NOMO-1 (cell line): ENCODE results near the gene GATD1.

ENCODE experiments used
- DNase-seq, 2 experiments: peaks; one replicate each; lab custom pipeline; 2025; ENCODE audit not compliant: unreplicated experiment in 2 of 2; lab: John Stamatoyannopoulos, UW

GATD1 gene

DNA sequence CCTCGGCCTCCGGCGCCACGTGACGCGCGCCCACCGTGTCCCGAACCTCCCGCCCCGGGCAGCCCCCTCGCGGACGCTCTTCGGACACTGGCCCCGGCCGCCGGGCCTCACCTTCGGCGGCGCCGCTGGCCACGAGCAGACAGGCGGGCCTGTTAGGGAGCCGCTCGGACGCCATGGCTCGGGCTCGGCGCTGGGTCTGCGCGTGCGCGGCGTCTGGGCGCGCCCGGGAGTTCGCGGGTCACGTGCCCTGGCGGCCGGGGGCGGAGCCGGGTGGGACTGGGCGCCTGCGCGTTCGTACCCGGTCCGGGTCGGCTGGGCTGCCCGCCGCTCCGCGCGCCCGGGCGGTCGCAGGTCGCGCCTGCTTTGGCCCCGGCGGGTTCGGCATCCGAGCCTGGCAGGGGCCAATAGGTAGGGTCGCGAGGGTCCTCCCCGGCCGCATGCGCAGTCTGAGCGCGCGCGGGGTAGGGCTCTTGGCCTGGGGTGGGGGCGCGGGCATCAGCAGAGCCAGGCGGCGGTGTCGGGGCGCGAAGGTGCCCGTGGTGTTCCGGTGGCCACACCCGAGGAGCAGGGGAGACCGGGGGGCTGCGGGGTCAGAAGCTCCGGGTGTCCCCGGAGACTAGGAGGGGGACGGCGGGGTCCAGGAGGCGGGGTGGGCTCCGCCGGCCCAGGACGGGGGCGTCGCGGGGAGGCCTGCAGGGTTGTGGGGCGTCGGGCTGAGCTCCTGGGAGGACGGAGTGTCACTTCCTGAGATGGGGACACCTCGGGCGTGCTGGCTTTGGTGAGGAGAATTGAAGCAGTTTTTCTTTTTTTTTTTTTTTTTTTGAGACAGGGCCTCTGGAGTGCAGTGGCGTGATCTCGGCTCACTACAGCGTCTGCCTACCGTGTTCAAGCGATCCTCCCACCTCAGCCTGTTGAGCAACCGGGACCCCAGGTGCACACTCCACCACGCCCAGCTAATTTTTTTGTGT, at the start of gene GATD1:
Gene GATD1 (minus strand): TSS at position 200 of the 968 bp plus-strand sequence. CDS start 25 bp downstream, at position 175.
- DNase-seq, result peak; percentile 78 to 89

DNA sequence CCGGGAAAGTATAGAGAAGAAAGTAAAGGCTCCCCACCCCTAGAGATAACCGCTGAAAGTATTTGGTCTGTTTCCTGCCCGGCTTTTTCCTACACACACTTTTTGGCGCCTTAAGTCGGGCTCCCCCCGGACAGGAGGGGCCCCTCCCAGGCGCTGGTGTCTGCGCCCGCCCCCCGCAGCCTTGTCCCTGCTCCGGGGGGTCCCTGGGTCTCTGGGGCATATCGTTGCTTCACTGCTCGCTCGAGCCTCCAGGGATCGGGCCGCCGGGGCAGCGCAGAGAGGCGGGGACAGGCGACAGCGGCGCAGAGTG, 49.5 kb upstream of the GATD1 start:
- DNase-seq, result no peak

- DNase-seq, result no peak
Measured at GRCh38 chr11:826227-826621, 48.9 kb upstream of the GATD1 start.

DNA sequence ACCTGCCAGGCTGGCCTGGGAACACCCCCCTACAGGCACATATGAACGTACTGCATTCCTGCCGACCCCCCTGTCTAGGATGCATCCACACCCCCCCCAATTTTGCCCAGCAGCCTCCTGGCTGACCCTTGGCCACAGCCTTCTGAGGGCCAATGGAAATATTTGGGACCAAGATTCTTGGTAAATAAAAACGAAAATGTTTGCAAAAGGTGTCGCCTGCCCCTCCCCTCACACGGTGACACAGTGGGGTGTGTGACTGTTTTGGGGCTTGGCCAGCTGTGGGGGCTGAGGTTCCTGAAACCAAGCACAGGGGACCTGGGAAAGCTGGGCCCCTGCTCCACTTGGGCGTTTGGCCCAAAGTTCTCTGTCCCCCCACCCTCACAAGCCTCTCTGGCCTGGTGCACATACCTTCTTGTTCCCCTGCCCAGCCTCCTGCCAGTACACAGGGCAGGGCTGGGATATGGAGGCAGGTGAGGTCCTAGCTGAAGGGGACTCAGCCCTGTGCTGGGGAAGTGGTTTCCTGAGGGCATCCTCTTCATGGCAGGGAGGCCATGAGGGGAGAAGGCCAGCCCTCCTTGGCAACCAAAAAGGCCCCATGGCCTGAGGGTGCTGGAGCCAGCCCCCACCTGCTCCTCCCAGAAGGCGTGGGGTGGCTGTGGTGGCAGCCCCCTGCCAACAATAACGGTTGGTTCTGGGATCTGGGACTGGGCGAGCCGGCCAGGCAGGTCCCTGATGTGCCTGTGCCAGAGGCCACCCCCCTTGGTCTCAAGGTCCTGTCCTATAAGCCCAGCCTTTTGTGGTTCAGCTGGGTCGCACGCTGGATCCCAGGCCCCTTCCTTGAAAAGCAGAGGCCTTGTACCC, 48.3 kb upstream of the GATD1 start:
- DNase-seq, result no peak

DNA sequence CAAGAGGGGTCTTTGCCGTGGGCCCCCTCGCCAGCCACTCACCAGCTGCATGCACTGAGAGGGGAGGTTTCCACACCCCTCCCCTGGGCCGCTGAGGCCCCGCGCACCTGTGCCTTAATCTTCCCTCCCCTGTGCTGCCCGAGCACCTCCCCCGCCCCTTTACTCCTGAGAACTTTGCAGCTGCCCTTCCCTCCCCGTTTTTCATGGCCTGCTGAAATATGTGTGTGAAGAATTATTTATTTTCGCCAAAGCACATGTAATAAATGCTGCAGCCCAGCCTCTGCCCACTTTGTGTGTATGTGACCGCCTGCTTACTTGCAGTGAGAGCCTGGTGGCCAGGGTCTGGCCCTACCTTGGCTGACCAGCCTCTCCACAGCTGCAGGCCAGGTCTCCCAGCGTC, 47.7 kb upstream of the GATD1 start:
- no peak for DNase-seq

DNA sequence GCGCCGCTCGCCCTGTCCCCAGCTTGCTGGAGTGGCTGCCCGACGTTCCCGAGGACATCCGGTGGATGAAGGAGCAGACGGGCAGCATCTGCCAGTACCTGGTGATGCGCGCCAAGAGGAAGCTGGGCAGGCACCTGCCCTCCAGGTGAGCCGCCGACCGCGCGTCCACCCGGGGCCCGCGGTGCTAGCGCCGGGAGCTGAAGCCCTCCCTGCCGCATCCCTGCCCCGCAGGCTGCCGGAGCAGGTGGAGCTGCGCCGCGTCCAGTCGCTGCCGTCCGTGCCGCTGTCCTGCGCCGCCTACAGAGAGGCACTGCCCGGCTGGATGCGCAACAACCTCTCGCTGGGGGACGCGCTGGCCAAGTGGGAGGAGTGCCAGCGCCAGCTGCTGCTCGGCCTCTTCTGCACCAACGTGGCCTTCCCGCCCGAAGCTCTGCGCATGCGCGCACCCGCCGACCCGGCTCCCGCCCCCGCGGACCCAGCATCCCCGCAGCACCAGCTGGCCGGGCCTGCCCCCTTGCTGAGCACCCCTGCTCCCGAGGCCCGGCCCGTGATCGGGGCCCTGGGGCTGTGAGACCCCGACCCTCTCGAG, 47.1 kb upstream of the GATD1 start:
- no peak for DNase-seq

- DNase-seq, result no peak
Measured at GRCh38 chr11:823441-824291, 46.4 kb upstream of the GATD1 start.

DNA sequence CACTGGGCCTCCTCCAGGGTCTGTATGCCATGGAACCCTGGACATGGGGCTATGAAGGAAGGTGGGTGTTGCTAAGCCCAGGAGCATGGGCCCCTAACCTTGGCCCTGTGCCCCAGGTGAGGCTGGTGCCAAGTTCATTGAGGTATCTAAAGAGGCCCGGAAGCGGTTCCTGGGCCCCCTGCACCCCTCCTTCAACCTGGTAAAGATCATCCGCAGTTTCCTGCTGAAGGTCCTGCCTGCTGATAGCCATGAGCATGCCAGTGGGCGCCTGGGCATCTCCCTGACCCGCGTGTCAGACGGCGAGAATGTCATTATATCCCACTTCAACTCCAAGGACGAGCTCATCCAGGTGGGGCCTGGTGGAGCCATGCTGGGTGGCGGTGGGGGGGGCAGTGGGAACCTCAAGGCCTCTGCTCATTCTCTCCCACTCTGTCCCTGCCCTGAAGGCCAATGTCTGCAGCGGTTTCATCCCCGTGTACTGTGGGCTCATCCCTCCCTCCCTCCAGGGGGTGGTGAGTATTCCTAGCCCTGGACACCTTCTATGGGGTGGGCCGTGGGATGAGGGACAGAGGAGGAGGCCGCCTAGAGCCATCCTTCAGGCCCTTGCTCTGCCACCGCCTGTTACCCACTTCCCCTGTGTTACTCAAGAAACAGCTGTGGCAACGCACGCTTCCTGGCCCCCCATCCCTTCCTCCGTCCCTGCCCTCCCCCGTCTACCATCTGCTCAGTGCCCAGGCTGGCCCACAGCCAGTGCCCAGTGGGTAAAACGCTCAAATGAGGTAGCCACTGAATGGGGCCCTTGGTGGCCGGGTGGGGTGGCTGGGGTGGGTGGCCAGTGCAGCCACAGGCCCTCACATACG, 44.5 kb upstream of the GATD1 start:
- peak; percentile 32 to 46 for DNase-seq

DNA sequence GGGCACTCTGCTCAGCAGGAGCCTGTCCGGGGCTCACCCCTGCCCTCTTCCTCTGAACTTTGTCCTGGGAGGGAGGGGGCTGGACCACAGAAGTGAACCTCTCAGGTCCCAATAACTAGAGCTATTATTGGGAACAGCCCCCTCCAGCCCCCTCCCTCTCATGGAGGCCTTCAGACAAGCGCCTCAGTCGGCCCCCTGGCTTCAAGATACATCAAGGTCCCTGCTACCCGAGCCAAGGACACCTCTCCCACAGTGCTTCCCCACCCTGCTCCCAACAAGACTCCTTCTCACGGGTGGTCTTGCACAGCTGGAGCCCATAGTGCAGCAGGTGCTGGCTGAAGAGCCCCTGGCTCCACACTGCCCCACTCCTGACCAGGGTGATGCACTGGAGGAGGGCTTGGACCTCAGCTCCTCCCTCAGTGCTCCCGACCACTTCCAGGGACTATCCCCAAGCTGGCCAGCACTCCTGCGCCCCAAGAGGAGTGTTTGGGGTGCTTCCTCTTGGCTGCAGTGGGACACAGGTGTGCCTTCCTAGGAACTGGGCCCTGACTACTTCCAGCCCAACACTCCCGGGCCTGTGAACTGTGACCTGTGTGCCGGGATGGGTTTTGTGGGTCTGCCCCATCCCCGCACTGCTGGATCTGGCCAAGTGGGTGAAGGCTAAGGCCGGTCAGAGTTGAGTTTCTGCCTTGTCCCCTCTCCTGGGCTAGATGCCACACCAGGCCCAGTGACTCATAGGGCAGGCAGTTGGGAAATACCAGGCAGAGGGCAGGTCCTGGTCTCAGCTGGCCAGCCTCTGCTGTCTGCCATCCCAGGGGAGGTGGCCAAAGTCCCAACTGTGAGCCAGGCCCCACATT, 43.6 kb upstream of the GATD1 start:
- peak; percentile 19 to 23 for DNase-seq

- DNase-seq, result peak; percentile 93 to 94
Measured at GRCh38 chr11:819943-820649, 42.8 kb upstream of the GATD1 start.

GRCh38 chr11:819129-819931, 42.0 kb upstream of the GATD1 start:
- DNase-seq, result peak; percentile 85 to 89

DNA sequence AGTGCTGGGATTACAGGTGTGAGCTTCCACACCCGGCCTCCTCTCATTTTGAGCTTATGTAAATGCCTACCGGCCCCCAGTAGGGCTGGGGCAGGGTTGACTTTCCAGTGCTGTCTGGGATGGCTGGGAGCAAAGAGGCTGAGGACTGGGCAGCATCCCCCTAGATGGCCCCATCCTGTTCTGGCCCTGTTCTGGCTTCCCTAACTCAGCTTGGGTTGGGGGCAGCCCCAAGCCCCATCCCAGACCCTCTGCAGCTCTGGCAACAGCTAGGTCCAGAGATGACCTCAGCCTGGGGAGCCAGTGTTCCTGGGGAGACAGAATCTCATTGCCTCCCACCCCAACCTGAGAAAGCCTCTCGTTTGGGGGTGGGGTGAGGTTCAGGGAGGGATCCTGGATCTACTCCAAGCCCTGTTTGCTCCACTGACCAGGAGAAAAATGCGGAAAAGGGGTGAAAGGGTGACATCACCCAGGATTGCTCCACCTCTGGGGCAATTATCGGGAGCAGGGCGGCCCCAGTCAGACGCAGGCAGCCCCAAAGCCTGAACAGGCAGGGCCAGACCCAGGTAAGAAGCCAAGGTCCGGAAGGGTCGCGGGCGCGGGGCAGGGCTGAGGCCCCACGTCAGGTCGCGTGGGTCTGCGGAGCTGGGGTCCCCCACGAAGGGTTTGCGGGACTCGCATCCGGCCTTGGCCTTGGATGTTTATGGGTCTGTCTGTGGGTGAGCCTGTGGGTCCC, 41.3 kb upstream of the GATD1 start, which contains the start of gene PNPLA2:
Gene PNPLA2 (plus strand): TSS at position 519 of the 733 bp plus-strand sequence. CDS start 805 bp downstream, outside the sequence.
- DNase-seq, result no peak

DNA sequence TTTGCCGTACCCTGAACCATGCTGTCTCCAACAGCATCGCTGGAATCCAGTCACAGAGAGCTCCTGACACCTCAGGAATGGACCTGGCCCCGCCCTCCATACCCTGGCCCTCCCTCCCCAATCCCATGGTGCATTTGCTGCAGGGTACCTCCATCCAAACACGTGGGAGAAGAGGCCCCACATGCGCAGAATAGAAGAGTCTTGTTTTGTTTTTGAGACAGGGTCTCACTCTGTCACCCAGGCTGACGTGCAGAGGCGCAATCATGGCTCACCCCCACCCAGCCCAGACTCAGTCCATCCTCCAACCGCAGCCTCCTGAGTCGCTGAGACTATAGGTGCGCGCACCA, 39.1 kb upstream of the GATD1 start:
- no peak for DNase-seq

DNA sequence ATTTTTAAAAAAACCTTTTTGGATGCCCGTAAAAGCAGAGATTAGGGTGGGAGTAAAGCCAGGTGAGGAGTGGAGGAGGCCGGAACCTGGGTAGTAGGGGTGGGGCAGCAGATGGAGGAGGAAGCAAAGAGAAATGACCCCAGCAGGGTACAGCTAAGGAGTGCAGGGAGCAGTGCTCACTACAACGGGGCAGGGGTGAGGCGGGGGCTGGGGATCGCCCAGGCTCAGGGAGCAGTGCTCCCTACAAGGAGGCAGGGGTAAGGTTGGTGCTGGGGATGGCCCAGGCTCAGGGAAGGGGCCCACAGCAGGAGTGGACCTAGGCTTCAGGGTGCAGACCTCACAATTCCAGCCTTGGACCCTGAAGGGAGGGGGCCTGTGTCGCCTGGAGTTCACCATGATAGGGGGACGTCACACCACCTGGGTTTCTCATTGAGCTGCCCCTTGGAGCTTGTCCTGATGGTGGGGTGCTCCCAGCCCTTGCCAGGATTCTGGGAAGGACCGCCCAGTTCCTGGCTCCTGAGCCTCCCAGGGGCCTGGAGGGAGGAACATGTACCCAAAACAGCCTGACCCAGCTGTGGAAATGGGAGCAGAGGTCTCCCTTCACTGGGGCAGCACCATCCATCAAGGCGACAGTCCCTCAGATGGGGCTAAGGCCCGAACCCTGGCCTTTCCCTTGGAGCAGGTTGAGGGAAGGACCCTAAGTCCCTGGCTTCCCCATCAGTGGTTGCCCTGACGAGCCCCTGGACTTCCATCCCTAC, 38.6 kb upstream of the GATD1 start:
- no peak for DNase-seq

DNA sequence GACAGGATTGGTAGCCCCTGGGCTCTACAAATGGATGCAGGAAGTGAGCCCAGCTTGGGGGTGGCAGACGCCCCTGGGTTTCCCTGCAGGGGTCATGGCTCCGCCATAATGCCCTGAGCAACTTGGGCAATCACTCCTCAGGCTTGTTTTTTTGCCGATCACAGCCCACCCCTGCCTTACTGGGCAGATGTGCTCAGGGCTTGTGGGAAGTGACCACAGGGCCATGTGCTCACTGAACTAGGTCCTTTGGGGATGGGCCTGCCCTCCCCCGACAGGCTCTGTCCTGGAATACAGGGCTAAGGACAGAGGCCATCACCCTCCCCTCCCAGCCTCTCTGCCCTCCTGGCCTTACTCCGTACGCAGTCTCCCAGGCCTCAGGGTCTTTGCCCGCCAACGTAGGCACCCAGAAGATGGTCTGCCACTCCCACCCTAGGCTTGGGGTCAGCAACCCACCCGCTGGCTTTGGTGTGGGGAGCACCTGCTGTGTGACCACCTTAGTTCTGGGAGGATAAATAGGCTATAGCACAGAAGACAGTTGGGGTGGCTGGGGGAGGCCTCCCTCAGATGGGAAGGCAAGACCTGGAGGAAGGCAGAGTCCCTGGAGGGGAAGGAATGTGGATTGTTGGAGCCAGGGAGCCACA, 36.3 kb upstream of the GATD1 start:
- DNase-seq, result no peak
